Panc1 (cell line): ENCODE measurements around the gene ECT2. TPM values are rescaled to one million over a fixed set of nuclear protein-coding genes. Genes with fewer than 3 reads are reported as not detected.

ENCODE experiments used
- ATAC-seq: fragments of 200-7000 bp; cut with Tn5 transposase; 2 replicates; pipeline ENCODE4 v1.9.1; 2020; ENCODE audit warnings: mild to moderate bottlenecking, moderate library complexity
- BruUV-seq: library from RNA; stranded (reverse); fragments of 400-500 nt; replicated peaks from 2 replicates; lab custom pipeline; 2021; lab: Mats Ljungman, UMichigan
- CTCF ChIA-PET: fragments of 300-600 bp; sonication (Branson Sonifier 250); formaldehyde crosslinking; loops from one replicate; lab custom pipeline; 2022; ENCODE audit warnings: antibody characterized with exemption; lab: Charles Lee
- POLR2A ChIA-PET: fragments of 300-600 bp; sonication (Branson Sonifier 250); formaldehyde crosslinking; loops from one replicate; lab custom pipeline; 2022; ENCODE audit warnings: antibody characterized with exemption; lab: Charles Lee
- DNase-seq: peaks from one replicate; pipeline ENCODE4 v3.0.0-alpha.2; 2010; ENCODE audit warnings: low read depth, low spot score
- H3K27ac ChIP-seq: 2 replicates; pipeline ENCODE4 v1.5.1; 2011; ENCODE audit warnings: mild to moderate bottlenecking, low read length, inconsistent platforms
- H3K27me3 ChIP-seq: fragments of 200-500 bp; sonication (Bioruptor generic); 2 replicates; pipeline ENCODE4 v1.6.0; 2014; ENCODE audit warnings: low read length, inconsistent platforms; ENCODE audit not compliant: control insufficient read depth, insufficient read depth
- H3K36me3 ChIP-seq: fragments of 200-500 bp; sonication (Bioruptor generic); 2 replicates; pipeline ENCODE4 v1.5.1; 2014; ENCODE audit warnings: inconsistent platforms, mild to moderate bottlenecking, low read length, moderate library complexity; ENCODE audit not compliant: control insufficient read depth, insufficient read depth
- H3K4me1 ChIP-seq: 2 replicates; pipeline ENCODE4 v1.5.1; 2011; ENCODE audit warnings: inconsistent platforms, mild to moderate bottlenecking, low read length, moderate library complexity; ENCODE audit not compliant: control insufficient read depth, insufficient read depth
- H3K4me3 ChIP-seq, 2 experiments: 2 replicates each; pipeline ENCODE4 v1.5.1; 2011 to 2012; ENCODE audit warnings: low read depth in 2 of 2, low read length in 2 of 2, mild to moderate bottlenecking in 2 of 2, inconsistent platforms in 1 of 2, moderate library complexity in 1 of 2
- H3K9me3 ChIP-seq: fragments of 200-500 bp; sonication (Bioruptor generic); 2 replicates; pipeline ENCODE4 v1.5.1; 2014; ENCODE audit warnings: low read depth, mild to moderate bottlenecking, inconsistent platforms, low read length, moderate library complexity; ENCODE audit not compliant: control insufficient read depth, insufficient read depth
- CTCF ChIP-seq: fragments of 450-650 bp; IDR thresholded peaks from 2 replicates; pipeline ENCODE4 v1.5.1; 2017; ENCODE audit warnings: mild to moderate bottlenecking
- POLR2AphosphoS5 ChIP-seq: IDR thresholded peaks from 2 replicates; pipeline ENCODE4 v1.6.1; 2012; ENCODE audit warnings: mild to moderate bottlenecking, low read depth, low read length, moderate library complexity
- SIN3A ChIP-seq: IDR thresholded peaks from 2 replicates; pipeline ENCODE4 v1.6.1; 2012; ENCODE audit warnings: low read depth, mild to moderate bottlenecking, low read length, moderate library complexity, borderline replicate concordance; ENCODE audit not compliant: insufficient read depth
- TCF7L2 ChIP-seq: IDR thresholded peaks from 2 replicates; pipeline ENCODE4 v1.6.1; 2011; ENCODE audit warnings: mild to moderate bottlenecking, low read depth, low read length, inconsistent platforms
- in situ Hi-C: cut with HindIII; loops from 2 replicates; pipeline ENCODE4 v1.10.0; 2016; ENCODE audit warnings: low sequenced_read_pairs, low pct_unique_long_range_greater_than_20kb
- intact Hi-C: fragments of 100-400 bp; cut with micrococcal nuclease; formaldehyde crosslinking; loops from one replicate; pipeline ENCODE4 v1.10.0; 2022; ENCODE audit not compliant: unreplicated experiment
- total RNA-seq: library from RNA; stranded (reverse); gene quantifications from one replicate; pipeline ENCODE4 v1.2.1, GENCODE V29; 2021; ENCODE audit not compliant: unreplicated experiment
- TF ChIP-seq, protein P1 (sequence below), 2 experiments: IDR thresholded peaks; 2 replicates each; pipeline ENCODE4 v1.6.1; 2011 to 2012; ENCODE audit warnings: low read depth in 2 of 2, control low read depth in 1 of 2, low read length in 1 of 2, mild to moderate bottlenecking in 1 of 2, moderate library complexity in 1 of 2; ENCODE audit not compliant: insufficient read depth in 1 of 2

Gene ECT2
- total RNA-seq, 1 experiment from 2014 or later = 102 TPM

- in situ Hi-C loops = no loop called here
- Histone ChIP-seq H3K4me1 (no peaks in the 10 kb centered on the region), H3K27me3 (no peaks in the 10 kb centered on the region), H3K4me3 (no peak overlapping the region), H3K27ac (no peak overlapping the region), H3K9me3 (no peaks in the 10 kb centered on the region), H3K36me3 (peaks cover 79% of the 10 kb centered on the region)
- ATAC-seq (no peak), DNase-seq (no peak)
- TF ChIP-seq SIN3A (no peak), POLR2AphosphoS5 (no peak), CTCF (no peak), TCF7L2 (no peak)
- TF ChIP-seq, protein P1, sequence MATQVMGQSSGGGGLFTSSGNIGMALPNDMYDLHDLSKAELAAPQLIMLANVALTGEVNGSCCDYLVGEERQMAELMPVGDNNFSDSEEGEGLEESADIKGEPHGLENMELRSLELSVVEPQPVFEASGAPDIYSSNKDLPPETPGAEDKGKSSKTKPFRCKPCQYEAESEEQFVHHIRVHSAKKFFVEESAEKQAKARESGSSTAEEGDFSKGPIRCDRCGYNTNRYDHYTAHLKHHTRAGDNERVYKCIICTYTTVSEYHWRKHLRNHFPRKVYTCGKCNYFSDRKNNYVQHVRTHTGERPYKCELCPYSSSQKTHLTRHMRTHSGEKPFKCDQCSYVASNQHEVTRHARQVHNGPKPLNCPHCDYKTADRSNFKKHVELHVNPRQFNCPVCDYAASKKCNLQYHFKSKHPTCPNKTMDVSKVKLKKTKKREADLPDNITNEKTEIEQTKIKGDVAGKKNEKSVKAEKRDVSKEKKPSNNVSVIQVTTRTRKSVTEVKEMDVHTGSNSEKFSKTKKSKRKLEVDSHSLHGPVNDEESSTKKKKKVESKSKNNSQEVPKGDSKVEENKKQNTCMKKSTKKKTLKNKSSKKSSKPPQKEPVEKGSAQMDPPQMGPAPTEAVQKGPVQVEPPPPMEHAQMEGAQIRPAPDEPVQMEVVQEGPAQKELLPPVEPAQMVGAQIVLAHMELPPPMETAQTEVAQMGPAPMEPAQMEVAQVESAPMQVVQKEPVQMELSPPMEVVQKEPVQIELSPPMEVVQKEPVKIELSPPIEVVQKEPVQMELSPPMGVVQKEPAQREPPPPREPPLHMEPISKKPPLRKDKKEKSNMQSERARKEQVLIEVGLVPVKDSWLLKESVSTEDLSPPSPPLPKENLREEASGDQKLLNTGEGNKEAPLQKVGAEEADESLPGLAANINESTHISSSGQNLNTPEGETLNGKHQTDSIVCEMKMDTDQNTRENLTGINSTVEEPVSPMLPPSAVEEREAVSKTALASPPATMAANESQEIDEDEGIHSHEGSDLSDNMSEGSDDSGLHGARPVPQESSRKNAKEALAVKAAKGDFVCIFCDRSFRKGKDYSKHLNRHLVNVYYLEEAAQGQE (IDR thresholded peaks at IDR 0.05; ENCODE audit: insufficient read depth in 1 of 2, low read depth in 2 of 2, low read length in 1 of 2) = no peak
- CTCF ChIA-PET = no interaction called here
- POLR2A ChIA-PET = no interaction called here
- BruUV-seq = no TSS peak
- intact Hi-C loops = no loop called here
Observed at GRCh38 chr3:172811099-172811498, 60.6 kb downstream of the ECT2 start.

- Histone ChIP-seq H3K4me1 (no peaks in the 10 kb centered on the region), H3K27me3 (no peaks in the 10 kb centered on the region), H3K9me3 (no peaks in the 10 kb centered on the region), H3K27ac (no peak overlapping the region), H3K36me3 (peaks cover 77% of the 10 kb centered on the region), H3K4me3 (no peak overlapping the region)
- no peak for TF ChIP-seq TCF7L2
- ChIA-PET POLR2A (no interaction called here), CTCF (no interaction called here)
- no peak for DNase-seq
- ATAC-seq = no peak
- in situ Hi-C loops (no loop called here), intact Hi-C loops (no loop called here)
- BruUV-seq = no TSS peak
Observed at GRCh38 chr3:172813462-172813861, 62.9 kb downstream of the ECT2 start.

GRCh38 chr3:172814738-172815137 is 64.2 kb downstream of the ECT2 start:
- POLR2A ChIA-PET = no interaction called here
- Histone ChIP-seq H3K27me3 (no peaks in the 10 kb centered on the region), H3K4me1 (no peaks in the 10 kb centered on the region), H3K36me3 (peaks cover 76% of the 10 kb centered on the region), H3K4me3 (no peak overlapping the region), H3K27ac (no peak overlapping the region), H3K9me3 (no peaks in the 10 kb centered on the region)
- in situ Hi-C loops = no loop called here
- TF ChIP-seq CTCF (no peak), POLR2AphosphoS5 (no peak), TCF7L2 (no peak), SIN3A (no peak)
- TF ChIP-seq, protein P1 (IDR thresholded peaks at IDR 0.05; ENCODE audit: insufficient read depth in 1 of 2, low read depth in 2 of 2, low read length in 1 of 2) = no peak
- ATAC-seq = no peak
- intact Hi-C loops = no loop called here
- no TSS peak for BruUV-seq
- CTCF ChIA-PET = interaction anchor here (0.6 kb wide), 1 partner anchor 601 kb away, joined by 3 read pairs; no protein-coding TSS in a partner anchor
- no peak for DNase-seq
